ENCODE data around the gene VCX2.

GRCh38 chrX:8204169-8204935, 33.3 kb upstream of the VCX2 start:
- TF ChIP-seq SUZ12 (IDR thresholded peaks at IDR 0.05) (no peak), SP1 (IDR thresholded peaks at IDR 0.05) (no peak), HDGF (IDR thresholded peaks at IDR 0.05; ENCODE audit: borderline replicate concordance) (no peak), BHLHE40 (IDR thresholded peaks at IDR 0.05; ENCODE audit: borderline replicate concordance) (no peak), ELF4 (IDR thresholded peaks at IDR 0.05) (no peak), NFRKB (IDR thresholded peaks at IDR 0.05) (no peak), FOXK2 (IDR thresholded peaks at IDR 0.05) (no peak), FOXM1 (IDR thresholded peaks at IDR 0.05; ENCODE audit: borderline replicate concordance) (no peak), PKNOX1 (IDR thresholded peaks at IDR 0.05) (no peak), TARDBP (IDR thresholded peaks at IDR 0.05) (no peak)

Data from HEK293T (cell line).